ENCODE data around the gene PSMD13. TPM values are rescaled to one million over a fixed set of nuclear protein-coding genes. Genes with fewer than 3 reads are reported as not detected.

PSMD13 gene
- total and polyA plus RNA-seq, 2 experiments from 2014 or later, result 98.4 to 175 TPM

DNA sequence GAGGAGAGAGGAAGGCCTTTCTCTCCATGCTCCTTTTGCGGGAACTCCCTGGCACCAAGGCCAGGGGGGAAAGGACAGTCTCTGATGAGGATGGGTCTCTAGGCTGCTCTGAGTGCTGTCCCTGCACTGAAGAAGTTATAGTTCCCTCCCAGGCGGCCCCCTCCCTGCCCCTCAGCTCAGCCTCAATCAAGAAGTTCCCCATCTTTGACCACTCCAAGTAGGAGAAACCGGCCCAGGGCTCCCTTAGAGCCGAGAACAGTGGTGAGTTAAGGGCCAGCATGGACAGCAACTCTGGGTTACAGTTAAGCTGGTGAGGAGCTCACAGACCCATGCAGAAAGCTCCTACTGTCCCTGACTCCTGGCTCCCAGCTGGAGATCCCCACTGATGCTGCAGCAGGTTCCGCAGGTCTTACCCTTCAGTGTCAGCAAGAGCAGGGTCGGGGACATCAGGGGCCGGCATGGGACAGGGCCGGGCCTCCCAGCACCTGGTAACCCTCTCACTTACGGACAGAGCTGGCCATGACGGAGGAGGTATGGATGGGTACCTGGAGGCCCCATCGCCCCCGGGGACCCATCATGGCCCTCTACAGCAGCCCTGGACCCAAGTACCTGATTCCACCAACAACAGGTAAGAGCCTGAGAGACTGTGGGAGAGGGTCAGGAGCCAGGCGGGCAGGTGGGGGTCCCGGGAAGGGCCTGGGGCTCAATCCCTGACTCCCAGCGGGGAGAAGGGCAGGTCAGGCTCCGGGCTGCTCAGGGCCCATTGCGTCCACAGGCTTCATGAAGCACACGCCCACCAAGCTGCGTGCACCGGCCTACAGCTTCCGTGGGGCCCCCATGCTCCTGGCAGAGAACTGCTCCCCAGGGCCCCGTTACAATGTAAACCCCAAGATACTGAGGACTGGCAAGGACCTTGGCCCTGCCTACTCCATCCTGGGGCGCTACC, 39.7 kb upstream of the PSMD13 start:
- H3K27ac ChIP-seq, result no peak overlapping the region
- no peak for DNase-seq (ENCODE audit: low read depth in 1 of 2, low spot score in 1 of 2)
- H3K9me3 ChIP-seq (ENCODE audit: low read depth), result no peaks in the 10 kb centered on the region
- H3K27me3 ChIP-seq, result no peaks in the 10 kb centered on the region
- H3K4me1 ChIP-seq (ENCODE audit: low read depth), result no peaks in the 10 kb centered on the region
- no peak overlapping the region for H3K4me3 ChIP-seq
- TF ChIP-seq CTCF (IDR thresholded peaks at IDR 0.05; ENCODE audit: low read depth, low read length), result no peak
- no peaks in the 10 kb centered on the region for H3K36me3 ChIP-seq

DNA sequence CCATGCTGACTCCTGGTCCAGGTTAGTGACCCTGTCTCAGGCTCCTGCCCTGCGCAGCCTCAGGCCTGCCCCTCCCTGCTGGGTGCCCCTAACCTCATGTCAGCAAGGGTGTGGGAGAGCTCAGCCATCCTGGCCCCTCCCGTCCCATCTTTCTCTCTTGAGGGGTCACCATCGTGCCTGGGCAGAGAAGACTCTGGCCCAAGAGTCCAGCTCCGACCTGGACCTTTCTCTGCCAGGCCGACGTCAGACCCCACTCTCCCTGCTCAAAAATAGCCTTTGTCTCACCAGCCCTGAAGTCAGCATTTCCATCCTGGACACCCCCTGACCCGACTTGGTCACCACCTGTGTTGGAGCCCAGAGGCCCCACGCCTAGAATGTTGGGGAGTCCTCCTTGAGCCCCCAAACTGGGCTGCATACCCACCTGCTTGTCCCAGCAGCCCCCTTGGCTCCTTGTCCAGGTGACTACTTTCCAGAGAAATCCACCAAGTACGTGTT, 39.0 kb upstream of the PSMD13 start:
- Histone ChIP-seq H3K27ac (no peak overlapping the region), H3K36me3 (no peaks in the 10 kb centered on the region), H3K4me3 (no peak overlapping the region), H3K9me3 (ENCODE audit: low read depth) (no peaks in the 10 kb centered on the region), H3K27me3 (no peaks in the 10 kb centered on the region), H3K4me1 (ENCODE audit: low read depth) (no peaks in the 10 kb centered on the region)
- no peak for TF ChIP-seq CTCF (IDR thresholded peaks at IDR 0.05; ENCODE audit: low read depth, low read length)
- DNase-seq (ENCODE audit: low read depth in 1 of 2, low spot score in 1 of 2), result no peak

DNA sequence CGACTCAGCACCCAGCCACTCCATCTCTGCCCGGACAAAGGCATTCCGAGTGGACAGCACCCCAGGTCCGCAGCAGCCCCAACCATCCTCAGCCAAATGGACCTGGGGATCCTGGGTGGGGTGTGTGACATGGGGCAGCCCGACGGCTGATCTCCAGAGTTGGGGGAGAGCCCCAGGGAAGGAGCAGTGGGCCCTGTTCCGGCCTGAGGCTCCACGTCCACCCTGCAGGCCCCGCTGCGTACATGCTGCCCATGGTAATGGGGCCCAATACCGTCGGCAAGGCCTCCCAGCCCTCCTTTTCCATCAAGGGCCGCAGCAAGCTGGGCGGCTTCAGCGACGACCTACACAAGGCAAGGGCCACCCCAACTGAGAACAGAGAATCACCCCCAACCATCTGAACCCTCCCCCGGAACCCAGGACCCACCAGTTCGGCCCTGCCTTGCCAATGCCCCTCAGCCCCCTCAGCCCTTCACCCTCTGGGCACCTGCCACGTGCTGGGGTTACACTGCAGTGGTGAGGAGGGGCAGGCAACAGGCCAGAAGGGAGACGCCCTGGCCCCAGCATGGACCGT, 38.5 kb upstream of the PSMD13 start:
- DNase-seq (ENCODE audit: low read depth in 1 of 2, low spot score in 1 of 2), result no peak
- Histone ChIP-seq H3K9me3 (ENCODE audit: low read depth) (no peaks in the 10 kb centered on the region), H3K27ac (no peak overlapping the region), H3K4me3 (no peak overlapping the region), H3K36me3 (no peaks in the 10 kb centered on the region), H3K27me3 (no peaks in the 10 kb centered on the region), H3K4me1 (ENCODE audit: low read depth) (no peaks in the 10 kb centered on the region)
- TF ChIP-seq CTCF (IDR thresholded peaks at IDR 0.05; ENCODE audit: low read depth, low read length), result no peak

DNA sequence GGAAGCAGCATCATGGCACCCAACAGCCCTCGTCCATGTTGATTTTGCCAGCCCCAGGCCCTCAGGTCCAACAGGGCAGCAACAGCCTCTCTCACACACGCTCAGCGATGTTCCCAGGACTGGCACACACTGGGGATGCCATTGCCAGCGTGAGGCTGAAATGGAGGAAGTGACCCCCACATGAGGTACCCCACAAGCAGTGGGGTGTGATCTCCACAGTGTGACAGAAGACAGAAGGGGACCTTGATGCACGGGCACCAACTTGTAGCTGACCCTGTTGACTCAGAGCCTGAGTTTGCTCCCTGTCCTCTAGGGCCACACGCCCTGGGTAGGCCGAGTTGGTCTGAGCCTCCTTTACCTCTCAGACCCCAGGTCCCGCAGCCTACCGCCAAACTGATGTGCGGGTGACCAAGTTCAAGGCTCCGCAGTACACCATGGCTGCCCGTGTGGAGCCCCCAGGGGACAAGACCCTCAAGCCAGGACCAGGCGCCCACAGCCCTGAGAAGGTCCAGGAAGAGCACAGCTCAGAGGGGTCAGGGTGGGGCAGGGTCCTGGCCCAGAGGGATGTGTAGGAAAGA, 37.7 kb upstream of the PSMD13 start:
- H3K4me1 ChIP-seq (ENCODE audit: low read depth), result no peaks in the 10 kb centered on the region
- no peak overlapping the region for H3K27ac ChIP-seq
- no peaks in the 10 kb centered on the region for H3K27me3 ChIP-seq
- H3K4me3 ChIP-seq, result no peak overlapping the region
- TF ChIP-seq CTCF (IDR thresholded peaks at IDR 0.05; ENCODE audit: low read depth, low read length), result no peak
- no peak for DNase-seq (ENCODE audit: low read depth in 1 of 2, low spot score in 1 of 2)
- no peaks in the 10 kb centered on the region for H3K36me3 ChIP-seq
- H3K9me3 ChIP-seq (ENCODE audit: low read depth), result no peaks in the 10 kb centered on the region

- no peaks in the 10 kb centered on the region for H3K27me3 ChIP-seq
- no peaks in the 10 kb centered on the region for H3K9me3 ChIP-seq (ENCODE audit: low read depth)
- H3K4me1 ChIP-seq (ENCODE audit: low read depth), result no peaks in the 10 kb centered on the region
- H3K4me3 ChIP-seq, result no peak overlapping the region
- TF ChIP-seq CTCF (IDR thresholded peaks at IDR 0.05; ENCODE audit: low read depth, low read length), result no peak
- H3K27ac ChIP-seq, result no peak overlapping the region
- H3K36me3 ChIP-seq, result no peaks in the 10 kb centered on the region
- DNase-seq (ENCODE audit: low read depth in 1 of 2, low spot score in 1 of 2), result no peak
These were observed 37.0 kb upstream of the PSMD13 start for GRCh38 chr11:199782-200181.

Data from cardiac muscle cell (in vitro differentiated cells and primary cell).